Measurements from ENCODE around the gene DST. TPM values are rescaled to one million over a fixed set of nuclear protein-coding genes. Genes with fewer than 3 reads are reported as not detected.

Gene DST
- total and polyA plus RNA-seq, 2 experiments from 2014 or later: 103 to 369 TPM

GRCh38 chr6:56445818-56446217 is 196.9 kb downstream of the DST start:
- H2AFZ ChIP-seq: no peak overlapping the region
- no peak for DNase-seq (ENCODE audit: low spot score)
- no peak for TF ChIP-seq EZH2 (IDR thresholded peaks at IDR 0.05; ENCODE audit: borderline replicate concordance)
- no peak for TF ChIP-seq CTCF (IDR thresholded peaks at IDR 0.05; ENCODE audit: poor library complexity)
- no peak for TF ChIP-seq EZH2phosphoT487 (IDR thresholded peaks at IDR 0.05; ENCODE audit: low read depth, severe bottlenecking, unreplicated experiment)
- no peaks in the 10 kb centered on the region for H3K9me3 ChIP-seq (ENCODE audit: low read depth)
- H3K9me2 ChIP-seq (replicated peaks; ENCODE audit: insufficient read depth): no peaks in the 10 kb centered on the region
- H3K4me2 ChIP-seq: no peak overlapping the region
- no peaks in the 10 kb centered on the region for H3K27me3 ChIP-seq
- H3K27ac ChIP-seq: no peak overlapping the region
- 90% methylated on average over 8 of the region's 8 CpGs for WGBS (ENCODE audit: low lambda C conversion rate, missing lambda C conversion rate)
- H3K4me1 ChIP-seq (ENCODE audit: insufficient read depth): peaks cover 4% of the 10 kb centered on the region
- H3K79me2 ChIP-seq: no peaks in the 10 kb centered on the region
- H3K4me3 ChIP-seq: no peak overlapping the region
- no peaks in the 10 kb centered on the region for H3K36me3 ChIP-seq (replicated peaks; ENCODE audit: insufficient read depth, low read depth)
- H4K20me1 ChIP-seq (ENCODE audit: insufficient read depth, poor library complexity, severe bottlenecking): no peaks in the 10 kb centered on the region

- Histone ChIP-seq H3K4me3 (no peak overlapping the region), H4K20me1 (ENCODE audit: insufficient read depth, poor library complexity, severe bottlenecking) (no peaks in the 10 kb centered on the region), H3K36me3 (replicated peaks; ENCODE audit: insufficient read depth, low read depth) (no peaks in the 10 kb centered on the region), H3K79me2 (no peaks in the 10 kb centered on the region), H3K27me3 (no peaks in the 10 kb centered on the region), H3K27ac (no peak overlapping the region), H3K9me3 (ENCODE audit: low read depth) (no peaks in the 10 kb centered on the region), H3K9me2 (replicated peaks; ENCODE audit: insufficient read depth) (no peaks in the 10 kb centered on the region), H3K4me2 (no peak overlapping the region), H2AFZ (no peak overlapping the region), H3K4me1 (ENCODE audit: insufficient read depth) (no peaks in the 10 kb centered on the region)
- no peak for TF ChIP-seq CTCF (IDR thresholded peaks at IDR 0.05; ENCODE audit: poor library complexity)
- no peak for TF ChIP-seq EZH2phosphoT487 (IDR thresholded peaks at IDR 0.05; ENCODE audit: low read depth, severe bottlenecking, unreplicated experiment)
- no peak for TF ChIP-seq EZH2 (IDR thresholded peaks at IDR 0.05; ENCODE audit: borderline replicate concordance)
- DNase-seq (ENCODE audit: low spot score): no peak
- 89% methylated on average over 2 of the region's 2 CpGs for WGBS (ENCODE audit: low lambda C conversion rate, missing lambda C conversion rate)
These were observed 197.8 kb downstream of the DST start for GRCh38 chr6:56444855-56445254.

DNA sequence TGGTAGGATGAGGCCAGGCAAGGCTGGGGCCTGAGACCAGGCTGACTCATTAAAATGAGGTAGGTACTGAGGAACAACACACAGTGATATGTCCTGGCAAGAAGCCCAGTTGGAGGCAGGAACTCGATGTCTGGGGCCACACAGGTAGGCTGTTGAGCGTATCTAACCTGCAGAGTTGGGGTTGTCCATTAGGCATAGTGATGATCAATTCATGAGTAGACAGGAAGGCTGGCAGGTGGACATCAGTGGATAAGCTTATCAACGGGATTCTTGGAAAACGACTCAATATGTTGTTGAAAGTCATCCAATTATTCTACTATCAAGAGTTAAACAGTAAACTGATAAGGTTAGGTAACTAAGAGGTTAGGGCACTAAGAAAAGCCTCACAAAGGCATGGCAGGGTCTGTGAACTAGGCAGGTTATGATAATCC is 202.1 kb downstream of the DST start:
- 63% methylated on average over 4 of the region's 4 CpGs for WGBS (ENCODE audit: low lambda C conversion rate, missing lambda C conversion rate)
- Histone ChIP-seq H3K4me2 (no peak overlapping the region), H3K9me2 (replicated peaks; ENCODE audit: insufficient read depth) (no peaks in the 10 kb centered on the region), H3K4me3 (no peak overlapping the region), H3K27me3 (no peaks in the 10 kb centered on the region), H2AFZ (no peak overlapping the region), H3K27ac (no peak overlapping the region), H3K4me1 (ENCODE audit: insufficient read depth) (no peaks in the 10 kb centered on the region), H4K20me1 (ENCODE audit: insufficient read depth, poor library complexity, severe bottlenecking) (no peaks in the 10 kb centered on the region), H3K9me3 (ENCODE audit: low read depth) (no peaks in the 10 kb centered on the region), H3K79me2 (no peaks in the 10 kb centered on the region), H3K36me3 (replicated peaks; ENCODE audit: insufficient read depth, low read depth) (no peaks in the 10 kb centered on the region)
- no peak for TF ChIP-seq CTCF (IDR thresholded peaks at IDR 0.05; ENCODE audit: poor library complexity)
- TF ChIP-seq EZH2 (IDR thresholded peaks at IDR 0.05; ENCODE audit: borderline replicate concordance): no peak
- no peak for TF ChIP-seq EZH2phosphoT487 (IDR thresholded peaks at IDR 0.05; ENCODE audit: low read depth, severe bottlenecking, unreplicated experiment)
- DNase-seq (ENCODE audit: low spot score): peak; percentile 14

Data from hepatocyte (in vitro differentiated cells).